Stomach (tissue), 4 donors: ENCODE results near the gene LILRB5.

Source experiments
- CTCF ChIP-seq, 7 experiments: fragments of 450-650 bp in 4 of 7; fragments of 200-600 bp in 3 of 7; sonication (generic) in 3 of 7; IDR thresholded peaks; one replicate each; pipeline ENCODE4 v1.5.1; 2016 to 2019; ENCODE audit warnings: antibody characterized with exemption in 7 of 7, control low read depth in 2 of 7, mild to moderate bottlenecking in 1 of 7
- EP300 ChIP-seq: sonication (generic); formaldehyde crosslinking; IDR thresholded peaks from one replicate; pipeline ENCODE4 v1.6.1; 2017; ENCODE audit warnings: antibody characterized with exemption
- POLR2A ChIP-seq, 4 donors: fragments of 450-650 bp; IDR thresholded peaks; one replicate each; pipeline ENCODE4 v1.6.1; 2016; ENCODE audit warnings: antibody characterized with exemption in 4 of 4, control low read depth in 2 of 4, mild to moderate bottlenecking in 1 of 4, moderate library complexity in 1 of 4
- POLR2AphosphoS5 ChIP-seq, 3 donors: sonication (generic); formaldehyde crosslinking; IDR thresholded peaks; one replicate each; pipeline ENCODE4 v1.6.1; 2016; ENCODE audit warnings: antibody characterized with exemption in 3 of 3

- no peak for TF ChIP-seq CTCF (IDR thresholded peaks at IDR 0.05)
- TF ChIP-seq EP300 = no peak
- no peak for TF ChIP-seq POLR2A (IDR thresholded peaks at IDR 0.05)
- peak in 1 of 3 donors; percentile 4 for TF ChIP-seq POLR2AphosphoS5 (IDR thresholded peaks at IDR 0.05)
Measured at GRCh38 chr19:54203151-54203611, 53.9 kb downstream of the LILRB5 start.
